Measurements from ENCODE around the gene SLC17A4.

Gene SLC17A4

GRCh38 chr6:25815194-25815593 is 60.7 kb downstream of the SLC17A4 start:
- no peak for DNase-seq (ENCODE audit: low read depth in 3 of 3)

GRCh38 chr6:25816252-25816651 is 61.7 kb downstream of the SLC17A4 start:
- no peak for DNase-seq (ENCODE audit: low read depth in 3 of 3)

- no peak for DNase-seq (ENCODE audit: low read depth in 3 of 3)
These were observed 66.8 kb downstream of the SLC17A4 start for GRCh38 chr6:25821341-25821740.

GRCh38 chr6:25829375-25829774 is 74.8 kb downstream of the SLC17A4 start:
- no peak for DNase-seq (ENCODE audit: low read depth in 3 of 3)

GRCh38 chr6:25830458-25830857 is 75.9 kb downstream of the SLC17A4 start:
- DNase-seq (ENCODE audit: low read depth in 3 of 3), result no peak
